HG02870 (cell line): ENCODE results near the gene TWSG1.
"Not testable (repeated sequence)": the region's sequence is repeated elsewhere in the genome, so short reads cannot be mapped to it uniquely, and the experiment has no call there.

Experiments used
- ATAC-seq: cut with Tn5 transposase; IDR thresholded peaks from one replicate; pipeline ENCODE4 v1.9.1; 2021; ENCODE audit warnings: mild to moderate bottlenecking, moderate library complexity; ENCODE audit not compliant: unreplicated experiment

The TWSG1 gene

GRCh38 chr18:9449600-9450414 is 115.2 kb downstream of the TWSG1 start:
- ATAC-seq: no peak

GRCh38 chr18:9450920-9451319 is 116.3 kb downstream of the TWSG1 start:
- not testable (repeated sequence) for ATAC-seq
